OCI-LY1 (cell line): ENCODE results near the gene PNCK.

ENCODE experiments used
- H2AFZ ChIP-seq: fragments of 200-600 bp; sonication (generic), shearing (Covaris generic); 2 replicates; pipeline ENCODE4 v1.6.0; 2014; ENCODE audit warnings: antibody characterized with exemption, mild to moderate bottlenecking, low read length
- H3F3A ChIP-seq: fragments of 200-600 bp; sonication (generic), shearing (Covaris generic); 2 replicates; pipeline ENCODE4 v1.6.0; 2014; ENCODE audit warnings: mild to moderate bottlenecking, antibody characterized with exemption, low read length, moderate library complexity; ENCODE audit not compliant: insufficient read depth
- H3K27ac ChIP-seq: fragments of 200-600 bp; sonication (generic); 2 replicates; pipeline ENCODE4 v1.5.1; 2014; ENCODE audit warnings: low read length, mixed run types, mild to moderate bottlenecking, low read depth; ENCODE audit not compliant: poor library complexity, severe bottlenecking
- H3K27me3 ChIP-seq: fragments of 200-600 bp; sonication (generic); 2 replicates; pipeline ENCODE4 v1.6.0; 2014; ENCODE audit warnings: antibody characterized with exemption, mild to moderate bottlenecking, low read length, moderate library complexity; ENCODE audit not compliant: insufficient read depth
- H3K36me3 ChIP-seq: fragments of 200-600 bp; sonication (generic); 2 replicates; pipeline ENCODE4 v1.6.1; 2014; ENCODE audit warnings: mild to moderate bottlenecking, antibody characterized with exemption, low read length, moderate library complexity, mixed read lengths; ENCODE audit not compliant: insufficient read depth
- H3K4me1 ChIP-seq: fragments of 200-600 bp; sonication (generic); 2 replicates; pipeline ENCODE4 v1.5.1; 2014; ENCODE audit warnings: mild to moderate bottlenecking, low read length, moderate library complexity; ENCODE audit not compliant: insufficient read depth, severe bottlenecking
- H3K4me2 ChIP-seq: fragments of 200-600 bp; sonication (generic), shearing (Covaris generic); 2 replicates; pipeline ENCODE4 v1.6.1; 2014; ENCODE audit warnings: low read length
- H3K4me3 ChIP-seq: fragments of 200-600 bp; sonication (generic); 2 replicates; pipeline ENCODE4 v1.5.1; 2014; ENCODE audit warnings: low read length, low read depth, mild to moderate bottlenecking, mixed read lengths; ENCODE audit not compliant: poor library complexity, severe bottlenecking
- H3K79me2 ChIP-seq: fragments of 200-600 bp; shearing (Covaris generic); 2 replicates; pipeline ENCODE4 v1.6.1; 2016; ENCODE audit warnings: mixed run types, low read length, mixed read lengths; ENCODE audit not compliant: insufficient read depth
- H3K9ac ChIP-seq: fragments of 200-600 bp; sonication (generic), shearing (Covaris generic); 2 replicates; pipeline ENCODE4 v1.6.1; 2014; ENCODE audit warnings: mild to moderate bottlenecking, low read length, mixed read lengths
- H3K9me2 ChIP-seq: fragments of 200-600 bp; sonication (generic), shearing (Covaris generic); 2 replicates; pipeline ENCODE4 v1.6.1; 2014; ENCODE audit warnings: low read depth, mild to moderate bottlenecking, low read length, mixed read lengths
- H3K9me3 ChIP-seq: fragments of 200-600 bp; shearing (Covaris generic); 2 replicates; pipeline ENCODE4 v1.6.1; 2014; ENCODE audit warnings: low read length, mixed read lengths
- H4K20me1 ChIP-seq: fragments of 200-600 bp; sonication (generic), shearing (Covaris generic); 2 replicates; pipeline ENCODE4 v1.6.0; 2016; ENCODE audit warnings: mild to moderate bottlenecking, low read length; ENCODE audit not compliant: insufficient read depth
- EZH2 ChIP-seq: fragments of 200-600 bp; sonication (generic), shearing (Covaris generic); IDR thresholded peaks from 2 replicates; pipeline ENCODE4 v1.8.0; 2017; ENCODE audit warnings: borderline replicate concordance, mixed run types, mild to moderate bottlenecking, antibody characterized with exemption, low read length, moderate library complexity, mixed read lengths
- TF ChIP-seq, protein P1 (sequence below): fragments of 200-600 bp; sonication (generic), shearing (Covaris generic); IDR thresholded peaks from 2 replicates; pipeline ENCODE4 v1.5.1; 2017; ENCODE audit warnings: mild to moderate bottlenecking, antibody characterized with exemption, low read length, moderate library complexity, mixed read lengths

The PNCK gene

DNA sequence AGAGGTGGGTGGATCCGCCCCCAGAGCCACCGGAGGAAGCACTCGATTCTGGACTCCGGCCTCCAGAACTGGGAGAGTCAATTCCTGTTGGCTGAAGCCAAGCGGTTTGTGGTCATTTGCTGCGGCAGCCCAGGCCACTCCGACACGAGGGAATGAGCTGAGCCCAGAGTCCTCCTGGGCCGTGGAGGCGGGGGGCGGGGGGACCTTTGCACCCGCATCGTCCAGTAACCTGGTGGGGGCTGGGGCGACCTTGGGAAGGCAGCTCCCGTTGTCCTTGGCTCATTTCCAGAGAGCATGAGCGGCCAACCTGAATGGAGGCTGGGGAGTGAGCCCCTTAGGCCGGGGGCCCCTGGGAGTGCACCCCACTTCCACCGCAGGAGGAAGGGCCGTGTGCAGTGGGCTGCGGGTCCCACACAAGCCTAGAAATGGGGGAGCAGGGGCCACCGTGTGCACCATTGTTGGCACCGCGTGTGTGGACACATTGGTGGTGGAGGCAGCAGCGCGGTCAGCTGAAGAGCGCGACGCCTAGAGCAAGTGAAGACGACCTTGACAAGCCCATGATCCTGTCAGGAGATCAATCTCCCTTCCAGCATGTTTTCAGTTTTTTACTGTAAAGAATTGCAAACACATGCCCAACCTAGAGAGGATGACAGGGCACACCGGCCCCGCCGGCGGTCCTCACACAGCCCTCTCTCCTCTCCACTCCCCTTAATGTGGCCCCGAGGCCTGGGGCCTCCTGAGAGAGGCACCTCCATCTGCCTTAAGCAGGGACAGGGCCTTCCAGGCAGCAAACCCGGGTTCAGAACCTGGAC is 46.5 kb downstream of the PNCK start:
- H3K9ac ChIP-seq = no peak overlapping the region
- no peaks in the 10 kb centered on the region for H3K79me2 ChIP-seq
- no peaks in the 10 kb centered on the region for H3K4me1 ChIP-seq
- no peaks in the 10 kb centered on the region for H3K36me3 ChIP-seq
- H3K27me3 ChIP-seq = no peaks in the 10 kb centered on the region; the same call in 1 of the 2 replicates
- H3K9me2 ChIP-seq = no peaks in the 10 kb centered on the region
- TF ChIP-seq, protein P1, sequence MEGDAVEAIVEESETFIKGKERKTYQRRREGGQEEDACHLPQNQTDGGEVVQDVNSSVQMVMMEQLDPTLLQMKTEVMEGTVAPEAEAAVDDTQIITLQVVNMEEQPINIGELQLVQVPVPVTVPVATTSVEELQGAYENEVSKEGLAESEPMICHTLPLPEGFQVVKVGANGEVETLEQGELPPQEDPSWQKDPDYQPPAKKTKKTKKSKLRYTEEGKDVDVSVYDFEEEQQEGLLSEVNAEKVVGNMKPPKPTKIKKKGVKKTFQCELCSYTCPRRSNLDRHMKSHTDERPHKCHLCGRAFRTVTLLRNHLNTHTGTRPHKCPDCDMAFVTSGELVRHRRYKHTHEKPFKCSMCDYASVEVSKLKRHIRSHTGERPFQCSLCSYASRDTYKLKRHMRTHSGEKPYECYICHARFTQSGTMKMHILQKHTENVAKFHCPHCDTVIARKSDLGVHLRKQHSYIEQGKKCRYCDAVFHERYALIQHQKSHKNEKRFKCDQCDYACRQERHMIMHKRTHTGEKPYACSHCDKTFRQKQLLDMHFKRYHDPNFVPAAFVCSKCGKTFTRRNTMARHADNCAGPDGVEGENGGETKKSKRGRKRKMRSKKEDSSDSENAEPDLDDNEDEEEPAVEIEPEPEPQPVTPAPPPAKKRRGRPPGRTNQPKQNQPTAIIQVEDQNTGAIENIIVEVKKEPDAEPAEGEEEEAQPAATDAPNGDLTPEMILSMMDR = no peak
- TF ChIP-seq EZH2 = no peak
- H3K9me3 ChIP-seq = no peaks in the 10 kb centered on the region
- H3K4me3 ChIP-seq = no peak overlapping the region
- H4K20me1 ChIP-seq = no peaks in the 10 kb centered on the region
- no peak overlapping the region for H3K27ac ChIP-seq
- H2AFZ ChIP-seq = no peak overlapping the region
- H3K4me2 ChIP-seq = no peak overlapping the region
- H3F3A ChIP-seq = no peaks in the 10 kb centered on the region

DNA sequence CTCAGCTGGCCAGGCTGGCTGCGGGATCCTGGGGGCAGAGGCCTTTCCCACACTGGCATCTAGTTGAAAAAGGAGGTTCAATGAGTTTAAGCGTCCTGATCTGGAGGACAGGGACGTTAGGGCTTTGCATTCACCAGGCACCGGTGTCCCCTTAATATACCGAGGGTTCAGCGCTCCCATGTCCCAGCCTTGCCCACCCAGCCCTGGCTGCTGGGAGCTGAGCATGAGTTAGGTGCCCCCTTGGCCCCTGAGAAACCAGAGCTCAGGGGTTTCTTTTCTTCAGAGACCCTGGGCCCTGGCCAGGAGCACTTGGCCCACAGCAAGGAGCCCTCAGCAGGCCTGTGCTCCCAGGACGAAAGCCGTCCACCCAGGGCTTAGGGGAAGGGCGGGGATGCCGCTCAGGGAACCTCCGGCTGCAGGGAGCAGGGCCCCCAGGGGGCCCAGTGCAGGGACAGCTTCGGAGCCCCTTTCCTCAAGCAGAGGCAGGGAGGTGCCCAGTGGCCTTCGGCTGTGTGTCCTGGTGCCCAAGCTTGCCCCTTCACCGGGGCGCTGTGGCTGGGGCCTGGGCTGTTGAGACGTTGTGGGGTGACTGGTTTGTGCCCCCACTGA is 47.5 kb downstream of the PNCK start:
- no peaks in the 10 kb centered on the region for H3K9me2 ChIP-seq
- no peak overlapping the region for H3K4me2 ChIP-seq
- no peak overlapping the region for H3K27ac ChIP-seq
- H3K27me3 ChIP-seq = no peaks in the 10 kb centered on the region
- no peak overlapping the region for H3K9ac ChIP-seq
- no peaks in the 10 kb centered on the region for H3F3A ChIP-seq
- H4K20me1 ChIP-seq = no peaks in the 10 kb centered on the region
- no peaks in the 10 kb centered on the region for H3K9me3 ChIP-seq
- H3K4me3 ChIP-seq = no peak overlapping the region
- no peaks in the 10 kb centered on the region for H3K4me1 ChIP-seq
- no peak overlapping the region for H2AFZ ChIP-seq
- TF ChIP-seq EZH2 = no peak
- TF ChIP-seq, protein P1 = no peak
- H3K36me3 ChIP-seq = no peaks in the 10 kb centered on the region
- H3K79me2 ChIP-seq = no peaks in the 10 kb centered on the region

DNA sequence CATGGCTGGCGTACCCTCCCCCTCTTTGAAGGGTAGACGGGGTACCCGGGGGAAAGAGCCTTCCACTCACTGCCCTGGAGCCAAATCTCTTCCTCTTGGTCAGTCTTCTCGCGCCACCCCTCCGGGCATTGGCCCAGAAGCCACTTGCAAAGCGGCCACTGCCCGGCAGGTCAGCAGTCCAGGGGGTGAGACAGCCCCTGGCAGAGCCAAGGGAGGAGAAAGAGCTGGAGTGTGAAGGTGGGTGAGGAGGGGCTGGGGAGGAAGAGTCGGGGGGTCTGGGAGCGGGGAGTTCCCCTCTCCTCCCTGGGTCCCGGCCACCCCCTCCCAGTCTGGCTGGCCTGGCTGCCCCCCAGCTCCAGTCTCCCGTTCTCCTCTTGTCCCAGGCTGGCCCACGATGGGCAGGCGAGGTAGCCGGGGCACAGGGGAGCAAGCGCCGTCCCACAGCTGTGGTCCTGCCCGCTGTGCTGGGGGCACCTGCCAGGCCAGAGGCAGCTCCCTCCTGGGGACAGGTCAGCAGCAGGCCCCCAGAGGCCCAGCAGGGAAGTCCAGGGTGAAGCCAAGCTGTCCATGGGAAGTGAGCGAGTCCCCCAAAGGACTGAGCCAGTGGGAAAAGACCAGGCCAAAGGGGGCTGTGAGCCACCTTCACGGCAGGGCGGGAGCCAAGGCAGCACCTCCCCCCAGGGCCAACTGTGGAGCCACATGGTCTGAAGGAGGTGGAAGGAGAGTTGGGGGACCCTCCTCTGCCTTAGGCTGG is 48.2 kb downstream of the PNCK start:
- no peaks in the 10 kb centered on the region for H3K36me3 ChIP-seq
- no peaks in the 10 kb centered on the region for H3K4me1 ChIP-seq
- H2AFZ ChIP-seq = no peak overlapping the region
- H3K9ac ChIP-seq = no peak overlapping the region
- H3K4me2 ChIP-seq = no peak overlapping the region
- no peaks in the 10 kb centered on the region for H3K79me2 ChIP-seq
- no peak overlapping the region for H3K27ac ChIP-seq
- H3K4me3 ChIP-seq = no peak overlapping the region
- no peaks in the 10 kb centered on the region for H4K20me1 ChIP-seq
- H3F3A ChIP-seq = no peaks in the 10 kb centered on the region
- H3K9me3 ChIP-seq = no peaks in the 10 kb centered on the region
- no peaks in the 10 kb centered on the region for H3K27me3 ChIP-seq
- TF ChIP-seq, protein P1 = no peak
- no peak for TF ChIP-seq EZH2
- no peaks in the 10 kb centered on the region for H3K9me2 ChIP-seq
